GM13976 (cell line): Measurements from ENCODE around the gene ATP6V0A4.

Experiments
- DNase-seq: peaks from one replicate; pipeline ENCODE4 v3.0.0; 2012; ENCODE audit warnings: low spot score
- in situ Hi-C: fragments of 300-500 bp; cut with MboI; formaldehyde crosslinking; loops from one replicate; pipeline ENCODE4 v1.12.0; 2022; ENCODE audit warnings: low sequenced_read_pairs, mixed read lengths, inconsistent platforms; ENCODE audit not compliant: unreplicated experiment
- TF ChIP-seq, protein P1 (sequence below): IDR thresholded peaks from 2 replicates; pipeline ENCODE4 v1.5.1; 2012; ENCODE audit warnings: borderline replicate concordance, mild to moderate bottlenecking; ENCODE audit not compliant: insufficient read depth; ENCODE audit errors: extremely low read depth, missing control alignments, control extremely low read depth

Gene ATP6V0A4

DNA sequence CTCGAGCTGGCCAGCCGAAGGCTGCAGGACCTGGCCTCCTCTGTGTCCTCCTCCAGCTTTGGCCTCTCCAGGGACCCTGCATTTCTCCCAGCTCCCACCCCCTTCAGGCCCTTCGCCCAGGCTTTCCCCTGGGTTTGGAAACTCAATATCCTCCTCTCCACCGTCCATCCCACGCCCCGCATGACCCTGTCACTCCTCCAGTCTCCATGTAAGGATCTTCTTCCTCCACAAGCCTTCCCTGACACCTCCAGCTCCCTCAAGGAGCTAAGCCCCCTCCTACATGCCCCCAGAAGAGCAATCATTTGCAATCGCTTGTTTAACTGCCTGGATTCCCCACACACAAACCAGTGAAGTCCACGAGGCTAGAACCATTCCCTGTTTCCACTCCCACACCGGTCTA lies 24.8 kb downstream of the ATP6V0A4 start:
- TF ChIP-seq, protein P1, sequence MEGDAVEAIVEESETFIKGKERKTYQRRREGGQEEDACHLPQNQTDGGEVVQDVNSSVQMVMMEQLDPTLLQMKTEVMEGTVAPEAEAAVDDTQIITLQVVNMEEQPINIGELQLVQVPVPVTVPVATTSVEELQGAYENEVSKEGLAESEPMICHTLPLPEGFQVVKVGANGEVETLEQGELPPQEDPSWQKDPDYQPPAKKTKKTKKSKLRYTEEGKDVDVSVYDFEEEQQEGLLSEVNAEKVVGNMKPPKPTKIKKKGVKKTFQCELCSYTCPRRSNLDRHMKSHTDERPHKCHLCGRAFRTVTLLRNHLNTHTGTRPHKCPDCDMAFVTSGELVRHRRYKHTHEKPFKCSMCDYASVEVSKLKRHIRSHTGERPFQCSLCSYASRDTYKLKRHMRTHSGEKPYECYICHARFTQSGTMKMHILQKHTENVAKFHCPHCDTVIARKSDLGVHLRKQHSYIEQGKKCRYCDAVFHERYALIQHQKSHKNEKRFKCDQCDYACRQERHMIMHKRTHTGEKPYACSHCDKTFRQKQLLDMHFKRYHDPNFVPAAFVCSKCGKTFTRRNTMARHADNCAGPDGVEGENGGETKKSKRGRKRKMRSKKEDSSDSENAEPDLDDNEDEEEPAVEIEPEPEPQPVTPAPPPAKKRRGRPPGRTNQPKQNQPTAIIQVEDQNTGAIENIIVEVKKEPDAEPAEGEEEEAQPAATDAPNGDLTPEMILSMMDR, result no peak
- in situ Hi-C loops, result no loop called here
- DNase-seq, result no peak

DNA sequence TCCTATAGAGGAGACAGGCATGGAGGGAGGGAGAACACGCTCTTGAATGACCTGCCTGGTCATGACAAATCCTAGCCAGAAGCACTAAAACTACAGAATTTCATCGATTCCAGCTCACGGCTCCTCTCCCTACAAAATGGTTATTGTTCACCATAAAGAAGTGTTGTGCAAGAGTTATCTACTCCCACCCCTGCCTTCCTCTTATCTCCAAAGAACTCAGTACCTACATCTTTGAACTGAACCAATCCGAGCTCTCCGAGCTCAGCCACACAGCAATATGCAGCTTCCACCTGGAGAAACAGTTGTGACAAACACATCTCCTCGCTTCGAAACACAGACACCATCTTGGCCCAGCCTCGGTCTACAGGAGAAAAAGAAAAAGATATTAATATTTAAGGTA lies 27.1 kb downstream of the ATP6V0A4 start:
- in situ Hi-C loops, result no loop called here
- DNase-seq, result no peak
- TF ChIP-seq, protein P1, result no peak

DNA sequence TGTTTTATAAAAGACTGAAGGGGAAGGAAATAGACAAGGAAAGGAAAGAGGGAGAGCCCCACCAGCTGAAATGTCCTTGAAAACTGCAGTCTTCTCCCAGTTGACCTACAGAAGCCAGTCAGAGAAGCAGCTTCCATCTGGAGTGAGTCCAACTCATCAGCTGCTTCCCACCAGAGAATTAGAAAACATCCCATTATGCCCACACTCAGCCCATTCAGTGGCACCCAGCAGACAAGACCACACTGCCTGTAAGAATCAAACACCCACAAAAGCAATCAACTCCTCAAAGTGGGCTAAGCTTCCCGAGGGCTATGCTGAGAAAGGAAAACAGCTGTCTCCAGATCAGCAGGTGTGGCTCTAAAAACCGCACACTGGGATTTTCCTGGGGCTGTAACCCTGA lies 29.8 kb downstream of the ATP6V0A4 start:
- in situ Hi-C loops, result no loop called here
- no peak for DNase-seq
- TF ChIP-seq, protein P1, result no peak

DNA sequence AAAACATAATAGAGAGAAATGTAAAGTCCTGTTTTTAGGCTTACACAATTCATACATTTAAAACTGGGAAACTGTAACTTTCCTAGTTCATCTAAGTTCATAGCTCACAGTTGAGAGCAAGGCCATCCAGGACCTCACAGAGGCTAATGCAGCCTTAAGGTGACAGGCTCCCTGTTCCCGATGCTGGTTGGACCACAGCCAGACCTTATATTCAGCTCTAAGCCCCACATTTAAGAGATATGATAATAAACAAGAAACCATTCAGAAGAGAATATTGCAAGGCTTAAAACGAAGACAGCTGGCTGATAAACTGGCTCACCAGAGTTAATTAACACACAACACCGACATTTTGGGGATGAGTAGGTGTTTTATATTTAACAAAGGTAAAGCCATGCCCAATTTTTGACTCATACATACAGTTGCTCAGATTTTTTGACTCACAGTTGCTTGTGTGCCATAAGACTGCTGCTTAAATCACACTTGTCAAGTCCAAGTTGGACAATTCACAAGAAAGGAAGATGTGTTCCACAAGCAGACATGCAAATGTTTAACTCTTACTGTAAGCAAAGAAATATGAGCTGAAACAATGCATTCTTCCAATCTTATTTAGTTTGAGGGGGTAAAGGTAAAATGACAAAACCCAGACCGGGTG lies 41.3 kb downstream of the ATP6V0A4 start:
- in situ Hi-C loops, result no loop called here
- TF ChIP-seq, protein P1, result no peak
- no peak for DNase-seq

DNA sequence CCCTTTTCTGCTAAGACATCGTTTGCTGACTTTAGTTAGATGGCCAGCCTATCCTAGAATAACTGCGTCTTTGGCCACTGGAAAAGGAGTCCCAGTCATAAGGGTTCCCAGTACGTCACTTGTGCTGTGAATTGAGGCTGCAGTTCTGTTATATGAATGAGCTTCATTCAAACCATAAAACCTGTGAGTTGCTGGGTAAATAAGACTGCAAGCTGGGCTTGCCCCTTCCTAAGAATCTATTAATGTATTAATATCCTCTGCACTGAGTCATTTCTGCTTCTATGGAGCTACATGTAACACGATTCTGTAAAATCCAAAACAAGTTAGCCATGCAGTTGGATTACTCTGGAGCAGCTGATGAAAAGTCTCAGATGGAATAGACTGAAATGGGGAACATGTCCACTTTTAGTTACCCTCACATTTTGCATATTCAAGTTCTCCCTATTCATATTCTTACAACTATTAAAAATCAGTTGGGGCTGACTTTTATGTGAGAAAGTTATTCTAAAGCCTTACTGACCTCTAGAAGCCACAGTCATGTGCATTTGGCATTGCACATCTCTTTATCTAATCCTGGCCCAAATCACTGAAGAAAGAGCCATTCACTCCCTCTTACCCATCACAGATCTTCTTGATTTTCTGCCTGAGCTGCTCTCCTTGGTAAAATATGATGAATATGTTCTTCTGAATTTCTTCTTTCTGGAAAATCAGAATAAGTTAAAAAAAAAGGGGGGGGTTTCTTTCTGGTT lies 42.0 kb downstream of the ATP6V0A4 start:
- in situ Hi-C loops, result no loop called here
- no peak for DNase-seq
- TF ChIP-seq, protein P1, result no peak

DNA sequence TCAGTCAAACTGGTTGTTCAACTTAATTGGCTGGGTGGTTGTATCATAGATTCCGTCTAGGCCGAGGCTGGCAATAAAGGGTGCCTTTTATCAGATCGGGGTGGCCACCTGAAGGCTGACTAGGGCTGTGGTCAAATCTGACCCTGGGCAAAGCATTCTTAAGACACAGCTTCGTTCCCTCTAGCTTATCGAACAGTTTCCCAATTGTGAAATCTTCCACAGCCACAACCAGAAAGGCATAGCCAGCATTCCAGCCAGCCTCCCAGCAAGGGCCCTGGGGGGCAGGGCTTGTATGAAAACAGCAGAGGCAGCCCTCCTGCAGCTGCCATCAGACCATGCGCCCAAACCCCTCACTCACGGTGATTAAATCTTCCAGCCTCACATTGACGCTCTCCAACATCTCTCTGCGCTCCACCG lies 42.7 kb downstream of the ATP6V0A4 start:
- in situ Hi-C loops, result no loop called here
- DNase-seq, result no peak
- TF ChIP-seq, protein P1, result no peak
